ENCODE results near the gene DHCR24. TPM values are rescaled to one million over a fixed set of nuclear protein-coding genes. Genes with fewer than 3 reads are reported as not detected.

The DHCR24 gene
- total and polyA plus RNA-seq, 10 donors = 7.0 to 370 (median 218) TPM

DNA sequence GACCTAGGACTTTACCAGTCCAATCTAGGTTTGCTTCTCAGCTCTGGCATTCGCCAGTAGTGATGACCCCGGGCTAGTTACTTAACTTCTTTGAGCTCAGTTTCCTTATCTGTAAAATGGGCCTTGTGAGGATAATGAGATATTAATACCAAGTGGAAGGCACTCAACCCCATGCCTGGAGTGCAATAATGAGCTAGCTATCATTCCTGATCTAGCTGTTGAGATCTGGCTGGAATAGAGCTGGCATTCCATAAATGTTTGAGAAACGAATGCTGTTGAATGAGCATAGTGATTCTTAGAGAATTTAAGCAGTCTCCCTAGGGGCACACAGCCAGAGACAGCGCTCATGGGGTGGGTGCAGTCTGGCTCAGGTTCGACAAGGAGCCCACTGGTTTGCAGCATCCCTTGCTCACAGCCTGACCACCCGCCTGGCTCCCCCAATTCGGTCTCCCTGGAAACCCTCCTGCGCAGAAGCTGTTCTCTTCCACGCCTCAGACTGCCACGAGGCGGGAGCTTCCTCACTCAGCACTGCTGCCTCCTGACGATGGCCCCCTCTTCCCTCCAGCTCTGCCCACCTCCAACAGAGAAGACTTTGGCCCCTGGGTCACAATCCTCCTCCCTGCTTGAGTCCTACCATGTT is 32.5 kb downstream of the DHCR24 start:
- intact Hi-C loops (cut with DNase I; ENCODE audit: low total_unique reads) = no loop called here
- TF ChIP-seq, protein P1, sequence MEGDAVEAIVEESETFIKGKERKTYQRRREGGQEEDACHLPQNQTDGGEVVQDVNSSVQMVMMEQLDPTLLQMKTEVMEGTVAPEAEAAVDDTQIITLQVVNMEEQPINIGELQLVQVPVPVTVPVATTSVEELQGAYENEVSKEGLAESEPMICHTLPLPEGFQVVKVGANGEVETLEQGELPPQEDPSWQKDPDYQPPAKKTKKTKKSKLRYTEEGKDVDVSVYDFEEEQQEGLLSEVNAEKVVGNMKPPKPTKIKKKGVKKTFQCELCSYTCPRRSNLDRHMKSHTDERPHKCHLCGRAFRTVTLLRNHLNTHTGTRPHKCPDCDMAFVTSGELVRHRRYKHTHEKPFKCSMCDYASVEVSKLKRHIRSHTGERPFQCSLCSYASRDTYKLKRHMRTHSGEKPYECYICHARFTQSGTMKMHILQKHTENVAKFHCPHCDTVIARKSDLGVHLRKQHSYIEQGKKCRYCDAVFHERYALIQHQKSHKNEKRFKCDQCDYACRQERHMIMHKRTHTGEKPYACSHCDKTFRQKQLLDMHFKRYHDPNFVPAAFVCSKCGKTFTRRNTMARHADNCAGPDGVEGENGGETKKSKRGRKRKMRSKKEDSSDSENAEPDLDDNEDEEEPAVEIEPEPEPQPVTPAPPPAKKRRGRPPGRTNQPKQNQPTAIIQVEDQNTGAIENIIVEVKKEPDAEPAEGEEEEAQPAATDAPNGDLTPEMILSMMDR (IDR thresholded peaks at IDR 0.05 in 8 of 11, conservative IDR thresholded peaks at IDR 0.05 in 3 of 11) = no peak
- peak in 2 of 3 donors; percentile 9 to 14 for TF ChIP-seq POLR2AphosphoS5 (IDR thresholded peaks at IDR 0.05)

DNA sequence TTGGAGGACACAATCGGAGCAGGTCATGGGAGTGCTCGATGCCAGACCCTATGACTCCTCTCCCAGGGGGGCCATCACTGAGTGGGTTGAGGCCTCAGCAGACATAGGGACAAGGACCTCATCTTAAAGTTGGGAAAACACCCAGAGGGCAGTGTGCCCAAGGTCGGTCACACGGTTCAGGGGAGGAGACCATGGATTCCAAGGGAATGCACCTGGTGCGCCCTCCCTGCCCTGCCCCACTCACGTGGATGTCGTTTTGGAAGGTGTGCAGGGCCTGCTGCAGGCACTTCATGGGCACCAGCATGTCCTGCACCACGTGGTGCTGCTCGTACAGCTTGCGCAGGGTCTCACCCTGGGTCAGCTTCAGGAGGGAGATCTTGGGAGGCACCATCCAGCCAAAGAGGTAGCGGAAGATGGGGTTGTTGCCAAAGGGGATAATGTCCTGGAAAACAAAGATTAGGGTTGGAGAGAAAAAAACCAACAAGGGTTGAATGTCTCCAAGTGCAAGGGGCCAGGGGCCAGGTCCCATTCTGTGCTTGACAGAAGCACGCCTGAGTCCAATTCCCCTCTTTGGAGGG is 33.1 kb downstream of the DHCR24 start:
- H3K27me3 ChIP-seq (replicated peaks in 1 of 7) = no peaks in the 10 kb centered on the region
- no peak overlapping the region for H3K4me3 ChIP-seq
- peaks cover 0 to 11% (median 7%) of the 10 kb centered on the region in 6 donors for H3K4me1 ChIP-seq
- intact Hi-C loops (cut with DNase I; ENCODE audit: low total_unique reads) = no loop called here
- peaks cover 0 to 97% (median 44%) of the 10 kb centered on the region in 6 donors for H3K36me3 ChIP-seq
- H3K27ac ChIP-seq = no peak overlapping the region
- no peaks in the 10 kb centered on the region for H3K9me3 ChIP-seq
- DNase-seq = no peak
- 85 to 95% (median 94%) methylated on average over 10 to 12 of the region's 12 CpGs for WGBS, 5 donors
- TF ChIP-seq POLR2A (IDR thresholded peaks at IDR 0.05) = no peak
- TF ChIP-seq POLR2AphosphoS5 (IDR thresholded peaks at IDR 0.05) = peak in 2 of 3 donors; percentile 13 to 36

More for the DNA sequence above, 32.5 kb downstream of the DHCR24 start:
- Histone ChIP-seq H3K27ac (no peak overlapping the region), H3K27me3 (replicated peaks in 1 of 7) (no peaks in the 10 kb centered on the region), H3K4me1 (peaks cover 0 to 11% (median 7%) of the 10 kb centered on the region in 6 donors), H3K4me3 (no peak overlapping the region), H3K9me3 (no peaks in the 10 kb centered on the region), H3K36me3 (peaks cover 0 to 97% (median 42%) of the 10 kb centered on the region in 6 donors)
- no peak for DNase-seq
- 90 to 96% (median 93%) methylated on average over 12 of the region's 12 CpGs for WGBS, 5 donors

DNA sequence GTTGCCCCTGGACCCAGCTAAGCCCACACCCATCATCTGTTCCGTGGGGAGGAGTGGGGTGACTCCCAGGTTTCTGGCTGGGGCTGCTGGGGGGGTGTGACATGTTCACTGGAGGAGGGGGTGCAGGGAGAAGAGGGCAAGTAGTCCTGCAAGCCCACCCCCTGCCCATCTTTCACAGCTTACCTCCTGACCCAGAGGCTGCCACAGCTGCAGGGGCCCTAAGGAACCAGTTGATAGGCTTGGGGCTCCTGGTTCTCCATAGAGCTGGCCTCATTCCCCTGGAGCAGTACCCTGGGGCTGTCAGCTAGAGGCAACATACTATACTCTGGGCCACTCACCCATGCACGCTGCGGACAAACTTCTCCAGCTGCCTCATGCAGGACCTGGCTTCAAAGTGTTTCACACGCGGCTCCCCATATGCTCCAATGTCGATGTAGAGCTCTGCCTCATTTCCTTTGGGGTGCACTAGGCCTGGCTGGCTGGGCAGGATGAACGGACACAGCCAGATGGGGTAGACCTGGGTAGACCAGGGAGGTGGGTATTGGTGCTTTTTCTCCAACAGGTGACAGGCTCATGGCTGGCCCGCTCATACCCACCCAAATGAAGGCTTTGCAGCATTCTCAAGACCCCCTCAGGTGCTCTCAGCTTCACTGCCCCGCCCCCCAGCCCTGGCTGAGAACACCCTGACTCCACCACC is 33.8 kb downstream of the DHCR24 start:
- TF ChIP-seq POLR2A (IDR thresholded peaks at IDR 0.05) = no peak
- TF ChIP-seq POLR2AphosphoS5 (IDR thresholded peaks at IDR 0.05) = no peak
- TF ChIP-seq, protein P1 (IDR thresholded peaks at IDR 0.05 in 8 of 11, conservative IDR thresholded peaks at IDR 0.05 in 3 of 11) = no peak
- DNase-seq = no peak
- intact Hi-C loops (cut with DNase I; ENCODE audit: low total_unique reads) = no loop called here
- WGBS, 5 donors = 92 to 97% (median 95%) methylated on average over 8 to 9 of the region's 9 CpGs
- Histone ChIP-seq H3K4me3 (no peak overlapping the region), H3K27ac (no peak overlapping the region), H3K9me3 (no peaks in the 10 kb centered on the region), H3K36me3 (peaks cover 0 to 97% (median 47%) of the 10 kb centered on the region in 6 donors), H3K4me1 (peaks cover 0 to 7% (median 7%) of the 10 kb centered on the region in 6 donors), H3K27me3 (replicated peaks in 1 of 7) (no peaks in the 10 kb centered on the region)

DNA sequence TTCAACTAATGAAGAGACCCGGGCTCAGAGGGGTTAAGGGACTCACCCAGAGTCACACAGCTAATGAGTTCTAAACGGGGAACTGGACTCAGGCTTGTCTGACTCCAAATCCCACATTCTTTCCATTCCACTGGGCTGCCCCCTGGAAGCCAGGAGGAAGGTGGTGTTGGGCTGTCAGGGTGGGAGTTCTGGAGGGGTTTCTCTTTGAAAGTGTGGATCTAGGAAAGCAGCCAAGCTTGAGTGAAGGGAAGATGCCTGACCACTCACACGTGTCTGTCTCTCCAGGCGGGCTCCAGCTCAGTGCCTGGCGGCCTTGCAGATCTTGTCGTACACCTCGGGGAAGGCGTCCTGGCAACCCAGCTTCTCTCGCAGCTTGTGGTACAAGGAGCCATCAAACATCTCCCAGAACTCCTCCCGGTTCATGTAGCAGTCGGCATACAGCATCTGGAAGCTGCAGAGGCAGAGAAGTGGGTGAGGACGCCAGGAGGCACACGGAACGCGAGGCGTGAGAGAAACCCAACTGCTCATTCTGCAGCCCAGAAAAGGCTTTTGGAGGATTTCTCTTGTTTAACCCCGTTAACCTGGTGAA is 35.0 kb downstream of the DHCR24 start:
- Histone ChIP-seq H3K27me3 (replicated peaks in 1 of 7) (no peaks in the 10 kb centered on the region), H3K4me3 (no peak overlapping the region), H3K4me1 (no peaks in the 10 kb centered on the region), H3K36me3 (peaks cover 0 to 97% (median 48%) of the 10 kb centered on the region in 6 donors), H3K9me3 (no peaks in the 10 kb centered on the region), H3K27ac (no peak overlapping the region)
- 80 to 91% (median 89%) methylated on average over 12 to 17 of the region's 17 CpGs for WGBS, 5 donors
- intact Hi-C loops (cut with DNase I; ENCODE audit: low total_unique reads) = no loop called here
- DNase-seq = no peak
- TF ChIP-seq POLR2AphosphoS5 (IDR thresholded peaks at IDR 0.05) (peak in 1 of 3 donors; percentile 18), POLR2A (IDR thresholded peaks at IDR 0.05) (no peak)
- TF ChIP-seq, protein P1 (IDR thresholded peaks at IDR 0.05 in 8 of 11, conservative IDR thresholded peaks at IDR 0.05 in 3 of 11) = no peak

Measured in spleen (tissue), 11 donors.